ENCODE results near the gene NR1H4.
"Not testable (repeated sequence)": the region's sequence is repeated elsewhere in the genome, so short reads cannot be mapped to it uniquely, and the experiment has no call there.

NR1H4 gene

DNA sequence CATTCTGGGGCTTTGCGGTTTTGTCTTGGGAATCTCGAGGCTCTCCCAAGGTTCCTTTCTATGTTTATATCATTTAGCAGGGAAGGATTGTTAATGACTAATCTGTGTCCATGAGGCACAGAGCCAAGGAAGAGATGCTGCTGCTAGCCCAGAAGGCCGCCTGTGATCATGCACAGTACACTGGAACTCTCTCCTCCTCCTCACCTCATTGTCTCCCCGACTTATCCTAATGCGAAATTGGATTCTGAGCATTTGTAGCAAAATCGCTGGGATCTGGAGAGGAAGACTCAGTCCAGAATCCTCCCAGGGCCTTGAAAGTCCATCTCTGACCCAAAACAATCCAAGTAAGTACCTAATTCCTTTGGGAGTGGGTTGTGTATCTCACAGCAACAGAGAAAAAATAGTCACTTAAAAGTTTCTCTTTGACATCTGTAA is at the start of gene NR1H4:
NR1H4 (plus strand) TSS at position 151 of the 435 bp plus-strand sequence. CDS start 19,458 bp downstream, outside the sequence.
- DNase-seq, result no peak

DNA sequence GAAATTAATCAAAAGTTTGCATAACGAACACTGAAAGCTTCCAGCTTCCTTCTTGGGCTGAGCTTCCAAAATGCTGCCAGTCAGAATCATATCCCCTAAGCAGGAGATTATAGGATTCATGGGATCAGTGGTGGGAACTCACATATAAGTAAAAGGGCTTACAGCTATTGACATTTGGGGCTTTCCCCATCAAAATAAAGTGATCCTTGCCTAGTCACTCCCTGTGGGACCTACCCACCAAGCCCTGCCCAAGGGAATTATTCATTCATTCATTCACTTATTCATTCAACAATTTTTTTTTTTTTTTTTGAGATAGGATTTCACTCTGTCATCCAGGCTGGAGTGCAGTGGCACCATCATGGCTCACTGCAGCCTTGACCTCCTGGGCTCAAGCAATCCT is 47.5 kb upstream of the NR1H4 start:
- DNase-seq, result no peak

DNA sequence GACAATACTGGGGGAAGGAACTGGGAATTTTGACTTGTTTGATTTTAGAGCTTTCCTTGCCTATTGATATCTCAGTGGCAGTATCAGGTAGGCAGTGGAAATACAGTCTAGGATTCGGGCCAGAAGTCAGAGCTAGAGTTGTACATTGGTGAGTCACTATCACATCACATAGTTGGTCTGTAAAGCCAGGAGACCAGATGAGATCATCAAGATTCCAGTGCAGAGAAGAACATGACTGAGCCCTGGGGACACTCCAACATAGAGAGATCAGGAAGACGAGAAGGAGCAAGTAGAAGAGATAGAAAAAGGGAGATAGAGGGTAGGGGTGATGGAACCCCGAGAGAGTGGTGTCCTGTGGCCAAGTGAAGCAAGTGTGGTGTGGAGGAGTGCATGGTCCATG is 46.6 kb upstream of the NR1H4 start:
- no peak for DNase-seq

DNA sequence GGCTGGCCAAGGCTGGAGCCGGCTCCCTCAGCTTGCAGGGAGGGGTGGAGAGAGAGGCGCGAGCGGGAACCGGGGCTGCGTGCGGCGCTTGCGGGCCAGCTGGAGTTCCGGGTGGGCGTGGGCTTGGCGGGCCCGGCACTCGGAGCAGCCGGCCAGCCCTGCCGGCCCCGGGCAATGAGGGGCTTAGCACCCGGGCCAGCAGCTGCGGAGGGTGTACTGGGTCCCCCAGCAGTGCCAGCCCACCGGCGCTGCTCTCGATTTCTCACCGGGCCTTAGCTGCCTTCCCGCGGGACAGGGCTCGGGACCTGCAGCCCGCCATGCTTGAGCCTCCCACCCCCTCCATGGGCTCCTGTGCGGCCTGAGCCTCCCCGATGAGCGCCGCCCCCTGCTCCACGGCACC is 43.4 kb upstream of the NR1H4 start:
- not testable (repeated sequence) for DNase-seq

DNA sequence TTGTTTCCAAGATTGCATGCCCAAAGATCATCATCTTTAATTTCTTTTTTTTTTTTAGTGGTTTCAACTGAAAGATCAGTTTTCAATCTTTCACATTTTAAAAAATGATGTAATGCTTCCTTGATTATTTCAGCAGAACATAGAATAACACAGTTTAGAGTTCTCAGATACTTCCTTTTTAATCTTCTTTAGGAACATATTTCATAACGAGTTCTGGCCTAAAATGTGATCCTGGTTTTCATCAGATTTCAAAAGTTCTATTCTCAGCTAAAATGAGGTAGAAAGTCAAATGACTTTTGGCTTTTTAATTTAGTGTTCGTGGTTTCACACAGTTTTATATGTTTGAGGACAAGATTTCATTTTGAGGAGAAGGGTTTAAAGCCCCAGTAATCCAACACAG is 40.0 kb upstream of the NR1H4 start:
- no peak for DNase-seq

DNA sequence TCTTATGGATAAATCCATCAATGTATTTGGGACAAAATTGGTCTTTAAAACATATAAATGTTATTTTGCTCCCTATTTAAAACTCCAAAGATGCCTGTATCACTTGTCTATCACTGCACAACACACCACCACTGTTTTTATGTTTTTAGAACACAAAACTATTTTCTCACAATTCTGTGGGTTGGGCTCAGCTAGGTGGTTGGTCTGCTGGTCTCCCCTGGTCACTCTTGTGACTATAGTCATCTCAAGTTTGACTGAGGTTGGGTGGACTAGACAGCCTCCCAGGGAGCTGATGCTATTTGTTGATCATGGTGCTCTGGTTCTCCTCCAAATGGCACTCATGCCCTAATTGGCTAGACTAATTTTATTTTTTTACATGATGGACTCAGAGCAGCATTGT is 39.5 kb upstream of the NR1H4 start:
- no peak for DNase-seq

DNA sequence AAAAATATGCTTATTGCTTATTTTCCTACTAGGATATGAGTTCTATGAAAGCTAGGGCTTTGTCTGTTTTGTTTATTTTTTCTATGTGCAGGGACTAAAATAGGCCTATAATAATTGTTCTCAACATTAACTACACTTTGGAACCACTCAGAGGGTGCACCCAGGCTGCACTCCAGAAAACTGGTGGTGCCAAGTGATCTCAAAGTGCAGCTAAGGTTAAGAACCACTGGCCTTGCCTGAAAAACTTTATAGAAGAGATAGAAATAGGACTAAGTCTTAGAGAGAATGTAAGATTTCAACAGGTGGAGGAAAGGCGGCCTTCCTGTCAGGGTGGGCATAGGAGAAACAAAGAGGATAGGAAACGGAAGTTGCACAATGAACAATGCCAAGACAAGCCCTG is 37.7 kb upstream of the NR1H4 start:
- DNase-seq, result no peak

DNA sequence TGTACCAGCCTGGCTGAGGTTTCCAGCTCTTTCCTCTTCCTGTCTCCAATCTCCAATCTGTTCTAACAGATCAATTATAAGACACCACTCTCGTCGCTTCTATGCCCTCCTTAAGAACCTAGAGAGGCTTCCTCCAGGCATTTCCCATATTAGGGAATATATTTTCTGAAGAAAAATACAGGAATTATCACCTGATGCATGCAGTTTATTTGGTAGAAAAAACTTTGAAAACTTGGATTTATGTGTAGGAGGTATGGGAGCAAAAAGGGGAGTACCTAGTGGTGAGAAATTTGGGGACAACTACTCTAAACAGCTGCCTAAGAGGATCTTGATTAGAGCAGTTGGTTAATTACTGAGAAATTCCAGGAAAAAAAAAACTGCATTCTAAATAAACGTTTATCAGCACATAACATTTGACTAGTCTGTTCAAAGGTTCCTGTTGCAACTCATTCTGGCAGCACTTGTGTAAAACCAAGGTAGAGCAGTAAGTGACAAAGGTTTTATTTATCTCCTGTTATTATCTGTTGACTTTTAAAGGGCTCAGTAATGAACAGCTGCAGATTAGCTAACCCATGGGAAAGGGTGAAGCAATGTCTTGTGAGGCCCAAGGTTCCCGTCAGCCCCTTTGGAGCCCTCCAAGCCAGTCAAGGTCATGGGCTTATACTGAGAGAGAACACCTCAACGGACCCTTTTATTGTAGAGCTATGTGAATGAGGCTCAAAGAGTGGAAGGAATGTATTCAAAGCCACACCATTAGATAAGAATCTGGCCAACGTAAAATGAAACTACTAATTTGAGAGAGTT is 36.4 kb upstream of the NR1H4 start:
- no peak for DNase-seq

DNA sequence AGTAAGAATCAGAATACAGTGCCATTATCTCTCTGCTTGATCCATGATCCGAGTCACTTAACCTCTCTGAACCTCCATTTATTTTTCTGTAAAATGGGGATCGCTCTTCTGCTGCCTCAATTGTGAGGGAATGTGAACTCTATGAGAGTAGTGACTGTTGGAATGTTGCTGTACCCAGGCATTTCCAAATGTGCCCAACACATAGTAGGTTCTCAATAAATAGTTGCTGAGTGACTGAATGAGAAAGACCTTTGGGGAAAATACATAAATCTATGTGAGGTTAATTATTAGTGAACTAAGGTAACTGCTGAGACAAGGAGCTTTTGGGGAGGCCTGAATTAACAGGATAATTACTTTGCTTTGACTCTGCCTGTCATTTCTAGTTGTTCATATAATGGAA is 33.9 kb upstream of the NR1H4 start:
- DNase-seq, result no peak

DNA sequence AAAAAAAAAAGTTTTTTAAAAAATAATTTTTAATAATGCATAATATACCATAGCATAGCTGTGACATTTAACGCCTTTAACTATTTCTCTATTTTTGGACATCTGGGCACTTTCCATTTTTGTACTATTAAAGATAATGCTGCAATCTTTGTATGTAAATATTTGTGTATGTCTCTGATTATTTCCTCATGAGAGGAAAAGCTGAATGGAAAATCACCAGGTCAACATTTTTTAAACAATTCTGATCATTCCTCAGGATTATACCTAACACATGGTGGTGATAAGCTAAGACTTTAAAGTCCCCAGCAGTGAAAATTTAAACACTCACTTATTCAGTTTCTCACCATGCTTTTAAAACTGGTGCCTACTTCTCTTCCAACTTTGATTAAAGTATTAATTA is 31.3 kb upstream of the NR1H4 start:
- DNase-seq, result no peak

DNA sequence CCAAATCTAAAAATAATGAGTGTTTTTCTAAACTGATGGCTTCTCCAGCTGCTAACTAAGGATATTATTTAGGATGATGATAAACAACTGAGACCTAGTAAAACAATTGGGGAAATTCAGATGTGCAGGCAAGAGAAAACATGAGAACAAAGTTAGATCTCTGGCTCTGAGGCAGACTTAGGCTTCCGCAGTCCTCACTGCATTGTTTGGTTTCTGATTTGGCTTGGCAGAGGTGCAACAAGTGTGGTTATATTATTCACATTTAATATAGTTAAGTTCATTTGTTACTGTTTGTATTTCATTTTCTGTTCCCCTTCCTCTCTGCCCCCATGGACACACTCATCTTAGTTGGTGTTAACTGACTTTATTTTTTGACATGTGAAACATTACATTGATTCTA is 30.2 kb upstream of the NR1H4 start:
- no peak for DNase-seq

DNA sequence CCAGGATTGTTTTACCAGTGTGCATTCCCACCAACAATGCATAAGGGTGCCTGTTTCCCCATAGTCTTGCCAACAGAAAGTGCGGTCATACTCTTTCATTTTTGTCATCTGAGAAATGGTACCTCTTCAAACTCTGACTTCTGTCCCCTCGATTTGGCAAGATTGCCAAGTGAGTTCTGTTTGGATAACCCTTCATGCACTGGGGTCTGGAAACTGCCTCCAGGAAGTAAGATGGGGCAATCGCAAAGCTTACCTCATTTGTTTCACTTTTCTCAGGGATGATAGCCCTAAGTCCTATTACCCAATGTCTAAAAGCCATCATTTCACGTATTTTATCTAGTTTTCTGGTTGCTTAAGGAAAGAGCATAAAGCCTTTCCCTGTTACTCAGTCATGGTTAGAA is 28.6 kb upstream of the NR1H4 start:
- no peak for DNase-seq

DNA sequence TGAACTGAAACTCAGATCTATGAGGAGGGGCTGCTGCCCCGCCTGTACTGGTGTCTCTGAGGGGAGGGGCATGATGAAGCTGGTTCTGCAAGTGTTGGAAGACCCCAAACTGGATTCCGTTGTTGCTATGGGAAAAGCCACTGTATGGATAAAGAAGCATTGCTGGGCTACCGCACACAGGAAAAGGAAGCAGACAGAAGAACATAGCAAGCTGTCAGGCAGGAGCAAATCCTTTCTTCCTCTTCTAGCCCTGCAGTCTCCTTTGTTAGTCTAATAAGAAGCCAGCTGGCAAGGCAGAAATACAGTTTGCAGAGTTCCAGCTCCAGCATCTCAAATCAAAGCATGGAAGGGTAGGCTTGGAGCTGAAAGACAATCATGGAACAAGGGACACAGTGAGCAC is 26.3 kb upstream of the NR1H4 start:
- DNase-seq, result no peak

DNA sequence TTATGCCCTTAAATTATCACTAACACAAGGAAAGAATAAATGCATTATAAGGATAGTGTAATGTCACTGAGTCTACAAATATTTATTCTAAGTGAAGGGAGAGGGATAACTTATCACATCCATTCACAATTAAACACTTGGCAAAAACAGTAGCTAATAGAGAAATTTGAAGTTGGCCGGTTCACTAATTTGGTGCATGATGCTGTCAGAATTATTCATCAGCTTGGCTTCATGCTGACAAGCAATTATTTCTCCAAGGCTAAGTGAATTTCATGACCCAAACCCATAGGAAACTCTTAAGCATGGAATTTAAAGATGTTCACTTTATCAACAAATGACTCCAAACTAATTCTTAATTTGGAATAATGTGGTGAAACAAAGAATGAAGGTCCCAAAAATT is 25.0 kb upstream of the NR1H4 start:
- DNase-seq, result no peak

DNA sequence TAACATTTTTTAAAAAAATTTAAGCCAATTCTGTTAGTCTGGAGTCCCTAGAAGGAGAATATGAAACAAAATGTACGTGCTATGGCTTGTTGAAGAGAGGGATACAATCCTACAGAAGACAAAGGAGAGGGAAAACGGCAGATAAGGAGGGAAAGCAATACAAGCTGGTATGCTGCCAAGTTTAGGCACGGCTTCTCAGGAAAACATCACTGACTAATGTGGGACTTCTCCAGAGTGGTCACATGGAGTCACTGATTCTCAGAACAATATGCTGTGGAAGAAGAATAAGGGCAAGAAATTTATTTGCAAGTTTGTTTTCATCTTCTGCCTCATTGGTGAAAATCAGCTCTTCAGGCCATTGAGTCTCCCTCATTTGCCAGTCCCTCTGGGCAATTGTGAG is 22.9 kb upstream of the NR1H4 start:
- DNase-seq, result no peak

DNA sequence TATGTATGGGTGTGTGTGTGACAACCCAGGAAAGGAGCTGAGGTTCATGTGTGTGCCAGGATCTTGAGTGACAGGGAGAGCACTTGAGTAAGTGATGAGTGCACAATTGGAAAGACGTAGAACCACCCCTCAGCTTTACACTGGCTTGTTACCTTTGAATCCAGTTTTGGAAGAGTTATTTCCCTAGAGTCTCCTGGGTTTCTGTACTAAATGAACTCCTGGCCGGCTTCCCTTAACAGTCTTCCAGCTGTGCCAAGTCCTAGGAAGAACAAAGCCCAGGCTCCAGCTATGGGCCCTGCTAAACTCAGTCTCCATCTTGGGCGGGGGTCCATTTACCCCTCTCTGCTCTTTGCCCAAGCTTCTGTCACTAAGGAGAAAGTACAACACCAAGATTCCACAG is 19.7 kb upstream of the NR1H4 start:
- DNase-seq, result no peak

DNA sequence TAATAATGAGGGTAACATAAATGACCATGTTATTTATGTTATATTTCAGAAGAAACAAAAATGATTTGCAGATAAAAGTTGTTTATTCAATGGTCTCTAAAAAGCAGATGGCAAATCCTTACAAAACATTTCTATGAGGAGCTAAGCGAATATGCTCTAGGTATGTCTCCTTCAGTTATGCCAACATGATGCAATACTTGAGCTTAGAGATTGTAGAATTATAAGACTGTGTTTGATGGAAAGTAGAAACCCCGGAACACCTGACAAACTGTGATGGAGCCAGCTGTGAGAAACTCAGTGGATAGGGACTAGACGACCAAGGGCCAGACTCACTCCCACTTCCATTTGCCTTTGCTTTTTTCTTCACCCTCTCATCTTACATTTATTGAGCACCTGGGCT is 17.8 kb upstream of the NR1H4 start:
- DNase-seq, result no peak

DNA sequence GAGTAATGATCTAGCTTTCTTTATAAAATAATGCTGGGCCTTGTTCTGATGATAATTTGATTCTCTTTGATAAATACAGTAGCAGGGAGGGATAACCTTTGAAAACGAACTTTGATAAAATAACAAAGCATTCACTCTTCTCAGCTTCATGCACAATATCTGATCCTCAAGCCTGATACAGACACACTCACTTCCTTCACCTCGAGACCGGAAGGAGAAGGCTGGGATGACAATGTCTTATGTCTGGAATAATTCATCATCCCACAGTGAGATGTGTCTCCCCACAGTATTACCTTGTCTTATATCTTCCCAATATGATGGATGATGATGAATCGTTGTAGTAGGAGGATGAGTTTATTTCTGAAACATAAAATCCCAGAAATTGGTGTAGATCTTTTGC is 15.5 kb upstream of the NR1H4 start:
- DNase-seq, result no peak

DNA sequence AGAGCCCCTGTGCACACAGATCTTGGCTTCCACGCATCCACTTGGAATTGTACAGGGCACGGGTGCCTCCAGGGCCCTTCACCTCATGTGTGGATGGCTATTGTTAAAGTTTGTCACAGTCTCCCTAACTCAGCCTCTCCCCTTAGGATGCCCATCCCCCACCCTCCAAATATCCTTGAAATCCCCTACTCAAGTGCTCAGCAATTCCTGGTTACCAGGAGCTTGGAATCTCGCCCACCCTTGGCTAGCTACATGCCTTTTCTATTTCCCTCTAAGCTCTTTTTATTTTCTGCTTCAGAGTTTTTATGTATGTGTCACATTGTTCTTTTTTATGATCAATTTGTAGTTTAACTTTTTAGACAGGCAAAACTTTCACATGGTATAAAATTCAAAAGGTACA is 13.0 kb upstream of the NR1H4 start:
- no peak for DNase-seq

DNA sequence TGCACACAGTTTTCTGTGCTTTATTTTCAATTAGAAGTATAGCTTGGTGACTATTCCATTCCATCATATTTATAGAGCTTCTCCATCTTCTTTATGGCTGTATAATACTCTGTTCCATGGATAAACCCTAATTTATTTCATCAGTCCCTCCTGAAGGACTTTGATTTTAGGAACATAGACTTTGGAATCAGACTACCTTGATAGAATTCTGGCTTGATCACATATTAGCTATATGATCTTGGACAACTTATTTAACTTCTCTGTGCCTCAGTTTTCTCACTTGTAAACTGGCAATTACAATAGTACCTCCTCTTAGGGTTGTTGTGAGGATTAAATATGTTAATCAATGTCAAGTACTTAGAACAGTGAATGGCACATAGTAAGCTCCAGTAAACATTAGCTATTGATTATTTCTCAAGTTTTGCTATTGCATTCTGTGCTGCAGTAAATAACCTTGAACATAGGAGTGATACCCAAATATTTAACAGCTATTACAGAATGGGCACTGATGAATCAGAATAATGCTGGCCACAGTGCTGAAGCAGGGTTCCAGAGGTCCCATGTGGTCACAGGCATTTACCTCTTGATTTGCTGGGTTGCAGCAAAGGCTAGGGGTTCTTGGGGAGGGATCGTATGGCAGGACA is 12.2 kb upstream of the NR1H4 start:
- DNase-seq, result no peak

DNA sequence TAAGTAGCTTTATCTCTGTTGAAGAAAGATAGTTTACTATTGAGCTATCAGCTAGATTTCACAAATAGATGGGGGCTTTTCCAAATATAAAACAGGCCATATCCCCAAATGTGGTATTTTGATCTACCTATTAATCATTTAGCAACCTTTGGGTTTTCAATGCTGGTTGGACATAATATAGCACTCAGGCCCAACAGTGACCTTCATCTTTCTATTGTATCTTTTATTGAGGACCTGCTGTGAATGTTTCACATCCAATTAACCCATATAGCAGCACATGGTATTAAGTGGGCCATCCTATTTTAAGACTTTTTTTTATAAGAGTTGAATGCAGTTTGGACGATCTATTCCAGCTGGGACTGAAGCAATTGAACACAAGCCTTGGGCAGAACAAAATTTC is 10.0 kb upstream of the NR1H4 start:
- no peak for DNase-seq

DNA sequence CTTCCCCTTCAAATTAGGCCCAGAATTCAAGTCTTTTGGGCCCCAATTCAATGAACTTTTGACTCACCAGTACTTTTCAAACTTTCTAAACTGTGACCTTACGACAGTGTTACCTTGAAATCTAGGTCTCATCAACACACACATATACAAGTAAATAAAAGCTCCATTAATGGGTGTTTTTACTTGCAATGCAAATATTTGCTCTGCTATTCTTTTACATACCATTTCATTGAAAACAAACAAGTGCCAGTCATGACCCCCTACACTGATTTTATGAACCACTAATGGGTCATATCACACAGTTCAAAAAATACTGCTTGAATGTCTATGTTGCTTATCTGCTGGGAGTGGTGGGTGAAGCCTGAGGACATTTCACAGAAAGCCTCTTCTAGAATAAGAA is 9.1 kb upstream of the NR1H4 start:
- DNase-seq, result no peak

DNA sequence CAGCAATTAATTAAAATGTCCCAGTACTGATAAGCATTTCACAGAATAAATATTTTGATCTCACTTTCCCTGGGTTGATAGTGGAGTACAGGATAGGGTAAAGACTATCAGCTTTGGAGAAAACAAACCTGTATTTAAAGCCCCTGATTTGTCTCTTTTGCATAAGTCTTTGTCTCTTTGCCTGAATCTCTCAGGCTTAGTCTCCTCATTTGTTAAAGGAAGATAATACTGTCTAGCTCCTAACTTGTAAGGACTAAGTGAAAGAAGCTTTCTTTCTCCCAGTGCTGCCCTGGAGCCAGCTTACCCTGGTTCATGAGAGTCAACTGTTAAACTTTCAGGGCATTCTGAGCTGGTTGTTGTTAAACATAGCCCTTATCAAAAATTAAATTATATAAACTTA is 5.5 kb upstream of the NR1H4 start:
- no peak for DNase-seq

DNA sequence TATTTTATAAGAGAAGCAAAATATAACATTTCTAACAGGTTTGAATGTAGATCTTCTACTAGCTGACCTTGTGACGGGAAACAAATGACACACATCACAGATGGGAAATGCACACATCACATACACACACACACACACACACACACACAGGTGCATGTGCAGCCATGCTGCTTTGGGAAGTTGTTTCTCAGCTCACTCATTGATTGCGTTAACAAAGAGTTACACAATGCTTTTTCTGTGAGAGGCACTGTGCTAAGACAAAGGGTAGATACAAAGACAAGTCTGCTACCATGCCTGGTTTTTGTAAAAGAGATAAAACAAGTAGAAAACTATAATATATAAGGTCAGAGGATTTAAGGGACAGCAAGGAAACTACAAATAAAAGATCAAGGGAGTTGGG is 1.3 kb upstream of the NR1H4 start:
- no peak for DNase-seq

Measured in DMS153 (cell line).